GM21723 (cell line): ENCODE data around the gene GTF2F2.

Experiments used
- ATAC-seq: cut with Tn5 transposase; IDR thresholded peaks from one replicate; pipeline ENCODE4 v1.9.1; 2021; ENCODE audit warnings: mild to moderate bottlenecking, moderate library complexity; ENCODE audit not compliant: unreplicated experiment

Gene GTF2F2

DNA sequence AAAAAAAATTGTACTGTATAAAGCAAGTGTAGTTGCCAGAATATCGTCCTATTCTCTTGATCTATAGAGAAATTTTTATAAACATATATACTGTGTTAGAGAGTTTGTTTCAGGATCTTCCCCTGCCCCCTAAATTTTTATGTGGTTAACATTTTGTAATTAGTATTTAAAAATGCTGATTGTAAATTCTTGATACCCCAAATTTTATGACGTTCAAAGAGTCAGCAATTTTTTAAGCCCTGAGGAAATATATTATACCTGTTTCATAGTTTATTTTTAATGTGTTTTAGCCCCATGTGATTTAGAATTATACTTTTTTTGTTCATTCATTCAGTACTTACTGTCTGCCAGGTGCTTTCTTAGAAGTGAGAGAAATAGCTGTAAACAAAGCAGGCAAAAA lies 87.8 kb downstream of the GTF2F2 start:
- ATAC-seq = no peak

DNA sequence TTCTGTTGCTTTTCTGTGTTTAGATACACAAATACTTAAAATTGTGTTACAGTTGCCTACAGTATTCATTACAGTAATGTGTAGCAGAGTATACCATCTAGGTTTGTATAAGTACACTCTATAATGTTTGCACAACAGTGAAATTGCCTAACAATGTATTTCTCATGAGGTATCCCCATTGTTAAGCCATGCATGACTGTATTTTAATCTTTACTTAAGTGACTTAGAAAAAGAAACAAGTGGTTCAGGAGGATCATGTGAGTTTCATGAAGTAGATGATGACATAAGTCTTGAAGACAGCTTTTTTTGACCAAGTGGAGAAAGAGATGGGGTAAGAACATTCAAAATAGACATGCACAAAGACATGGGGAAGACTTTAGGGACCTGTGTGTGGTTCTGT lies 88.9 kb downstream of the GTF2F2 start:
- no peak for ATAC-seq

DNA sequence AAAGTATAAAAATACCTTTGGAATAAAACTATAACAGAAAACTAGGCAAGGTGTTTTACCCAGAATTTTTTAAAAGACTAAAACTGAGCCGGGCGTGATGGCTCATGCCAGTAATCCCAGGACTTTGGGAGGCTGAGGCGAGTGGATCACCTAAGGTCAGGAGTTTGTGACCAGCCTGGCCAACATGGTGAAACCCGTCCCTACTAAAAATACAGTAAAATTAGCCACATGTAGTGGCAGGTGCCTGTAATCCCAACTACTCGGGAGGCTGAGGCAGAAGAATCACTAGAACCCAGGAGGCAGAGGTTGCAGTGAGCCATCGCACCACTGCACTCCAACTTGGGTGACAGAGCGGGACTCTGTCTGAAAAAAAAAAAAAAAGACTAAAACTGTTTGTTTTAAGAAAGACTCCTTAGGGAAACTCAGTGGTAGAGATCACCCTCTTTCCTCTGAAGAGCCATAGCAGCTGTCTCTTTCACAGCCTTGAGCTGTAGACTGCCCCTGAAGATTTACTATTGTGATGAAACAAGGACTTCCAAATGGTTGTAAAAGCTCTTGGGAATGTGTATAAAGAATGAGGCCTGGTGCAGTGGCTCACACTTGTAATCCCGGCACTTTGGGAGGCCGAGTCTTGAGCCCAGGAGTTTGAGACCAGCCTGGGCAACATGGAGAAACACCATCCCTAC lies 95.2 kb downstream of the GTF2F2 start:
- no peak for ATAC-seq

DNA sequence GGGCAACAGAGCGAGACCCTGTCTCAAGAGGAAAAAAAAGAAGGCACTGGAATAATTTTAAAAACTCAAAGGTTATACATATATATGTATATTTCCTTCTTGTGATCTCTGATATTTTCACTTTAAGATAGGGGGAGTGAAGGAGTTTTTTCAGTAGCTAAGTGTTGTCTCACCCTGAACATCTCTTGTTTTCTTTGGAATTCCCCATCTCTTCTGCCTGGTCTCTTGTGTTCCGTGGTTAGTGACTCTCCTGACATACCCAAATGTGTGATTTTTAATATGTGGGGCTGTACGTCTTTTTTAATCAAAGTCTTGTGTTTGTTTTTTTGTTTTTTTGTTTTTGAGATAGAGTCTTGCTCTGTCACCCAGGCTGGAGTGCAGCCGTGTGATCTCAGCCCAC lies 95.9 kb downstream of the GTF2F2 start:
- ATAC-seq = no peak

DNA sequence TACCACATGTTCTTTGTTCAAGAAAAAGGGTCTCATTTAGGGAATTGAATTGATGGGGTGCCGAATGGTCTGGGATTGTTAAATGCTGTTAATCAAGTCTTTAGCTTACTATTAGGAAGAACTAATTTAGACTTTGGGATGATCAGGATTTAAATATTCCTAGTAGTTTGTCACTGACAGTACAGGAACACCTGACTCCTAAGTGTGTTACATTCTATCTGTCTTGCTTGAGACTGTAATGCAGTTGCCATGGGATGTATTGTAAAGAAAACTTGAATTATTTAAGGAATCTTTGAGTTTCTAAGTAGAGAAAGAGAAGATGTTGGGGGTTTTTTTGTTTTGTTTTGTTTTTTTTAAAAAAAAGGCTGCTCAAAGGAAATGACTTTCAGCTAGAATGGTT lies 98.4 kb downstream of the GTF2F2 start:
- no peak for ATAC-seq

DNA sequence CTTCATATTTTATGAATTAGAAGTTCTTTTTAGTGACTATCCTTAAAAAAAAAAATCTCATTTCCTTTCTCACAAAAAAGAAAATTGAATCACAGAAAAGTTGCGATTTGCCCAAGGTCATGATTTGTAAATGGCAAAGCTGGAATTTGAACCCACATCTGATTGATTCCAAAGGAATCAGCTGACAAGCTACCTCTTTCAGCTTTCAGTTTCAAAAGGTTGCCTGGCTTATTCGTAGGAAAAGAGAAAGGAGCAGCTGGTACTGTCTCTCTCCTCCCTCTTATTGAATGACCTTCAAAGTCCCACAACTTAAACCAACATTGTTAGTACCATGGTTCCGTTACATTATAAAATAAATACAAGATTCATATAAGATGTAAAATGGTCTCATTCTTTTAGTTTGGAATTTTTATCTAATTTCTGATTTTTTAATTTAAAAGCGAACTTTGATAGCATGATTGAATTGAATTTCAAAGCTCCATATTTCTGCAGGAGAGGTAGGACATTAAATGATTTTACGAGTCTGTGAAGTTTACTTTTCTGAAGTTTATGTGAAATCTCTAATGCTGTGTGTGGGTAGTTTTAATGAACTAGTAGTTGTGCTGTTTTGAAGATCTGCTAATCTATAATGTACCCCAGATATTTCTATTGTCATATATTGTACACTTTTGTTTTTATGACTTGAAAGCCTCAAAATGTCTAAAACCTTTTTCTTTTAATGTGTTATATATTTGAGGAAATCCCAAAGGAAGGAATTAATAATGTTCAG lies 99.0 kb downstream of the GTF2F2 start:
- no peak for ATAC-seq

DNA sequence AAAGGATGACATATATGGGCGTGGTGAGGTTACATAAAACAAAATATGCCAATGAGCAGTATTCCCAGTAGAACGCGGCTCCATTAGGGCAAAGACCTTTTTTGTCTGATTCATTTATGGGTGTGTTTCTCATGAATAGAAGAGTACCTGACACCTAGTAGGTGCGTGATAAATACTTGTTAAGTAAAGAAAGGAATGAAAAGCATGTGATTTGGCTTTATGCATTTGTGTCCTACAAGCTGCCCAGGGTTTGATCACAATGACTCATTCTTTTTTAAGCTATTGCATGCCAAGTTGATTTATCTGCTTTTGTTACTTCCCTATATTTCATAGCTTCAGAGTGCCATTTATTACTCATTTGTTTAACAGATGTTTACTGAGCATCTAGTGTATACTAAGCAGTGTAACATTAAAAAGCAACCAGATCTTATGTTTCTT lies 99.6 kb downstream of the GTF2F2 start:
- ATAC-seq = no peak

DNA sequence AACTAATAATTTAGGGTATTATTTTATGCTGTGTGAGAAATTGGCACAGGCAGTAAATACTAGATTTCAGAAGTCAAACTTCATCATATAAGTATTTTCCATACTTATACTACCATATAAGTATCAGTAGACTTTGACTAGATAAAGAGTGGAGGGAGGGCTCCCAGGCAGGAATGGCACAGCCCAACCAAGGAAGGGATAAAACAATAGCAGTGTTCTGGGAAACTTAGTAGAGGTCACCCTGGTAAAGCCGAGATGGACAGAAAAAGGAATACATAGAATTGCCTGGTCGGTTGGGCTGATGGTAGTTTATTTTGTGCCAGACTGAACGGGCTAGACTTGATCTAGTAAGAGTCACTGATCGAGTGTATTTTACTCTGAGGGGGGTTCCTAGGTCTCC lies 100.1 kb downstream of the GTF2F2 start:
- no peak for ATAC-seq

DNA sequence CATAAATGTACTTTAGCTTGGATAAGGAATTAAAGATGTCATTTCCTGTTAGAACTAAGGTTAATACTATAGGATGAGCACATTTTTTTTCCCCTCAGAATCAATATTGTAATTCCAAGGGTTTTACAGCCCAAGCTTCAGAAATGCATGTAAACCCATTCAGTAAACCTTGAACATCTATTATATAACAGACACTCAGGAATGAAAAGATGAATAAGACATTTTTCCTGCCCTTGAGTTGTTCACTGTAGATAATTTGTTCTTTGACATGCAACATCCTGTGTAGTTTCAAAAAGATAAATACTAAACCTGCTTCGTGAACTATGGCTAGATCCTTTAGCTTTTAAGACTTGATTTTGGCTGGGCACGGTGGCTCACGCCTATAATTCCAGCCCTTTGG lies 102.2 kb downstream of the GTF2F2 start:
- no peak for ATAC-seq

DNA sequence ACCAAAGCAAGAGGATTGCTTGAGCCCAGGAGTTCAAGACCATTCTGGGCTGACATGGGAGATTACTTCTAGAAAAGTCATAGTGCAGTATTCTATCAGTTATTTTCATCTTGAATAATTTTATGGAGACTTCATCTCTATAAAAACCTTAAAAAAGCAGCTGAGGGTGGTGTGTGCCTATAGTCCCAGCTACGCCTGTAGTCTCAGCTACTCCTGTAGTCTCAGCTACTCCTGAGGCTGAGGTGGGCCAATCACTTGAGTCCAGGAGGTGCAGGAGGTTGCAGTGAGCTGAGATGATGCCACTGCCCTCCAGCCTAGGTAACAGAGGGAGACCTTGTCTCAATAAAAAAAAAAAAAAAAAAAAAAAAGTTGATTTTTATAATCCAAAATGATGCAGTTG lies 102.6 kb downstream of the GTF2F2 start:
- ATAC-seq = no peak

DNA sequence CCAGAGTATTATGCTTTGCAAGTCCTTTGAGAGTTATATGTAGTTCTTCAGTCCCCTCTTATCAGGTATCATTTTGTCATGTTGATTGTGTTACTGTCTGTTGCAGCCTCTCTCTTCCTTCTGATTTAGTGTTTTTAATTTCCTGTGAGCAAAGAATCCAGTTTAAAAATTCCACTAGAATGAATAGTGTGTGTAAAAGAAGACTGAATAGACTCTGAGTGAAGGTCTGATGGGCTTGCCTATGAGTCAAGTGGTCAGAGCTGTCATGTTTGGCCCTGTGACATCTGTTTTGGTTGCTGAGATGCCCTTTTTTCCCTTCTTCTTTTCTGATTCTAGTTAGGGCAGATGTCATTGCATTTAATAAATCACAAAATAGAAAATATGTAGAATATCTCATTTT lies 103.9 kb downstream of the GTF2F2 start:
- ATAC-seq = no peak

DNA sequence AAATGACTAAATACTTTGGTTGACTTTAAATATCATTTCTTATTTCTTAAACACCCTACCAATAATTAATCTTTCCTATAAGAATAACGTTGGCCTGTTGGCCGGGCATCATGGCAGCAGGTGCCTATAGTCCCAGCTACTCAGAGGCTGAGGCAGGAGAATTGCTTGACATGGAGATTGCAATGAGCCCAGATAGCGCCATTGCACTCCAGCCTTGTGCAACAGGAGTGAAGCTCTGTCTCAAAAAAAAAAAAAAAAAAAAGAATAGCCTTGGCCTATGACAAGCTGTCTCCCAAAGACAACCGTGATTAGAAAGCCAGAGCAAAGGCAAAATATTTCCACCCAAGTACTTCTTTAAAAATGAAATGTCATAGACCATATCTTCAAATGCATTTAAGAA lies 105.1 kb downstream of the GTF2F2 start:
- no peak for ATAC-seq

DNA sequence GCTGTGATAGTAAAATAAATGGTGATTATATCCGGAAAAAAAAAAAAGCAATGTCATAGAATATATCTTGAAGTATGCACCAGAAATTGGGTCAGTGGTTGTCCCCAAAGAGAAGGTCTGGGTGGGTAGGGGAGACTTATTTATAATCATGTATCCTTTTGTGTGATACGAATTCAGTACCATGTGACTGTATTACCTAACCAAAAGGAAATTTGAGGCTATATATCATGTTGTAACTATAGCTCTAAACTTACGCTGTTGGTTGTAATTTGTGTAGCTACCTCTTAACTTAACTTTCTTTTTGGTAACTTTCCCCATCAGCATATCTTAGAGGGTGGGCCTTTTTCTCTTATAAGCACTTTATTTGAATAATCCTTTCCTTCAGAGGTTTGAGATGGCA lies 105.7 kb downstream of the GTF2F2 start:
- no peak for ATAC-seq

DNA sequence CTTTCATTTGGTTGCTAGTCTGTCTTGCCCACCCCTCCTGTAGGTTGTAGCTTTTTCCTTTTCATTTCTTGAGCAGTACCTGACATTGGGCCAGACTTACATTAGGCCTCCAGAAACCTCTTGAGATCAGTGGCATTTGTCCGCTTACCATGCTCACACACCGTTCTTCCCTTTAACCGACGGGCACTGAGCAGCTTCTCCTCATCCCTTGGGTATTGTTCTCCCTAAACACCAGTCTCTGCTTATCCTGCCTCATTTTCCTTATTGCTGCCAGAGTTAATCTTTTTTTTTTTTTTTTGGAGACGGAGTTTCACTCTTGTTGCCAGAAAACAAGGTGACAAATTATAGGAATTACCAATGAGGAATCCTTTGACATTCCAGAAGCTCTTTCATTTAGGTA lies 107.7 kb downstream of the GTF2F2 start:
- no peak for ATAC-seq

DNA sequence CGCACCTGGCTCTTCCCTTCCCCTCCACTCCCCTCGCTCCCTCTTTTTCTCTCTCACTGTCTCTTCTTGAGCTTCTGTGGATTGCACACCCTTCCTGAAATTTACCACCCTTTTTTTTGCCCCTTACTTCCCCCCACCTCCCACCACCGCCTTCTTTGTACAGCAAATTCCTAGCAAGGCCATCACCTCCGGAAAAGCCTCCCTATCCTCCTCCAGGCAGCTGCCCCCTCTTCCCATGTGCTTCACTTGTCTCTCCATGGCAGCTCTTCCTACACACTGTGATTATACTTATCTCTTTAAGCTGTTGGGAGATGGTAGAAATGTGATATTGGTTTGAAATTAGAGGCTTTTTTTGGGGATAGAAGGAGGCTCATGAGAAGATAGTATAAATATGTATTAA lies 108.9 kb downstream of the GTF2F2 start:
- no peak for ATAC-seq

DNA sequence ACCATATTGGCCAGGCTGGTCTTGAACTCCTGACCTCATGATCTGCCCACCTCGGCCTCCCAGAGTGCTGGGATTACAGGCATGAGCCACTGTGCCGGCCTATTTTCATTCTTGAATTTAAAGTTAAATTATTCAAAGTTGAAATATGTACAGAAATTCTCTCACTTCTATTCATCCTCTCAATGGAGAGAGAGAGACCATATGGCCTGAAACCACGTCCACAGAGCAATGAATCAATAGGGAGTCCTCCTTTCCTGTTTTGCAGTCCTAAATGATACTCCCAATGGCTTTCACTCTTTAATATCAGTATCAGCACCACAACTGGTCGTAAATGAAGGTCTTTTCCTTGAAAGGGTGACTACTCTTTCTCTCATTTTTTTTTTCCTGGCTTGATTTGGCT lies 111.0 kb downstream of the GTF2F2 start:
- no peak for ATAC-seq

DNA sequence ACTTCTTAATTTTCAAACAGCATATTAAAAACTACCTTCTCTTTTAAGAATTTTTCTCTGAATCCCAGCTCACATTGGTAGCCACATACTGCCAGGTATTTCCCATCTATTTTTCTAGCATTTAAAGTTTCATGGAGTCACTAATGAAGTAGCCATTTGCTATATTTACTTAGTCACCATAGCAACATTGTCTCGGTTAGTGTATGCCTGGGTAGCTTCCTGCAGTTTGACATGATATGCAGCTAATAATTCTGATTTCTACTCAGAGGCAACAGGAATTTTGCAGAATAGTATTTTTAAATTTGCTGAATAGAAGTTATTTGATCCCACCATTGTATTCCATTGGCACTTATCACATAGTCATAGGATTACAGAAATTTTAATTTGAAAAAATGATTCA lies 111.4 kb downstream of the GTF2F2 start:
- no peak for ATAC-seq

DNA sequence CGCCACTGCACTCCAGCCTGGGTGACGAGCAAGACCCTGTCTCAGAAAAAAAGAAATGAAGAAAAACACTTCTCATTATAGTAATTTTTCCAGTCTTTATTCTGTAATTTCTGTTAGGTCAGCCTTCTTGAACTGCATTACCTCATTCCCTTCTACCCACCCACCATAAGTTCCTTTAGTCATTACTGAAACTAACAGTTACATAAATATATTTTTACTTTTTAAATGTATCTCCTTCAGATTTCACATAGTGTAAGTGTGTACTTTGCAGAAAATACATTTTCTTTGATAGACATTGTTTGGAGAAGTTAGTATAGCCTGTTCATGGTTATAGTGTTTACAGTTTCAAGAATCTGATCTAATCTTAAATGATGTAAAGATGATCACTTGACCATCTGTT lies 112.3 kb downstream of the GTF2F2 start:
- no peak for ATAC-seq

DNA sequence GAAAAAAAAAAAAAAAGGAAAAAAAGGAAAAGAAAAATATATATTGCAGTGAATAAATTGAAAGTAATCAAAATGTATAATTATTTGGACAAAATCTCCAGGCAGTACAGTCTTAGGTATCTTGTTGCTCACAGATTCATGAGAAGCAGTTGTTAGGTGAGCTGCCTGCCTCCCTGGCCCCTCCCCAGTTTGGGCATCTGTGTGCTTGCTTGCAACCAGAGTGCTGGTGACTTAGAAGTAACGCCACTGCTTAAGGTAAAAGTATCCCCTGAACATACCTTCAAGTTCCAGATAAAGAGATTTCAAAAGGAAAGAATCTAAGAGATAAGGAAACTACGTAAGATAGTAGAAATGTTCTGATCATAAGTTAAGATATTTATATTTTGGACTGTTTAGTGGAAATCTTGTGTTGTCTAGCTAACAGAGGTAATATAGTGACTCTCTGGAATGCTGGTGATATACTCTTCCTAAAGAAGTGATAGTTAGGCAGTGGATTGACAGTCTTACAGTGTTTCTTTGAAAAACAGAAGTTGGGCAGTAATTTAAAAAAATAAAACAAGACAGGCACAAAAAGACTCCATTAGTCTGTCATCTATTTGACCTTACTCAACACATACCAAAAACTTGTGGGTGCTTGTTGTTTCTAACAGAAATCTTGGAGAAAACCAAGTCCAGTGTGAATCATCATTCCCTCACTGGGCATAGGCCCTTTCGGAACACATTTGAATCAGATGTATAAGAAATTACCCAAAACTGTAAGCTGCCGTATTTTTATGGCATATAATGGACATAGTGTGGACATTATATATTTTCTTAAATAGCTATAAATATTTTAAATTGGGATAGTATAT lies 118.9 kb downstream of the GTF2F2 start:
- no peak for ATAC-seq

DNA sequence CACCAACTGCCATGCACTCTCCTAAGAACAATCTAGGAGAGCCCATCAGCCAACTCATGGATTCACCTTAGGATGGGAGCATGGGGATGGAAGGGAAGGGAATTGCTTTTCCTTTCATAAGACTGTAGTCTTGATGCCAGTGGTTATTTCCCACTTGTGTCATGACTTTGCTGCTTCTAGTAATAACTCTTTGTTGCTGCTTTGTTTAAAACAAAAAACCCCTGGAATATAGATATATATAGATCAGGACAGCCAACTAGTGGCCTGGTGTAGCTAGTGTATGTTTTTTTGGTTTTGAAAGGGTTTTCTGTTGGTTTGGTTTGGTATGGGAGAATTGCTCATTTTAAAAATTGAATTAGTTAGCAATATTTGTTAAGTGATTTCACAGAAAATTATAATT lies 119.8 kb downstream of the GTF2F2 start:
- ATAC-seq = no peak

DNA sequence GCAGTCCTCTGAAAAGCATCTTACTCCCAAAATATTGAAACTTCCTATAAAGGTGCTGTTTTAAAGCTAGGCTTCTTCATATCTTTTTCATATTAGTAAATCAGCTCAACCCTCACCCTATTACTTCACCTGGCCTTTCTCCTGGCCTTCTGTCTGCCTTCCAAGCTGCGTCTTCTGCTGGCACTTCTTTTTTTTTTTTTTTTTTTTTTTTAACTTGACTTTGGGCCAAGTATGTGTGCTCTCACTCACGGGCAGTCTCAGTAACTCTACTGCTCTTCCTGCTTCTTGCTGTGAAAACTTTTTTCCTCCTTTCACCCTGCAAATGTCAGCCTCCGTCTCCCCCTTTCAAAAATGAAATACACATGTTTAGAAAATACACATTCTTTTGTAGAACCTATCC lies 121.8 kb downstream of the GTF2F2 start:
- ATAC-seq = no peak

DNA sequence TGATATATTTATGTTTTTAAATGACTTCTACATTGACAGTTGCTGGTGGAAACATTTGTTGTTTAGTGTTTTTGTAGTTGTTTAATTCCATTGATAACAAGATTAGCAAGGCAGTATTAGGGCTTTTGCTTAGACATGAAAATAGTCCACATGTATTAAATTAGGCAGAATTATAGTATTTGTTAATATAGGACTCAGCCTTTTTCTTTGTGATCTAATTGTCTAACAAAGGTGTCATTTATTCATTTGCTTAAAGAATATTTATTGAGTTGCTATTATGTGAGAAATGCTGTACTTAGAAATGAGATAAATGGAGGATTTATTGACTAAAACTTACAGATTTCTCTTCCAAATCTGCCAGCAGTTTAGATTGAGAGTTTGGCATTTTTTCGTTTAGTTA lies 122.2 kb downstream of the GTF2F2 start:
- ATAC-seq = no peak
